Mucosa of stomach (tissue), 1 donor: Measurements from ENCODE around the gene BCL6.

Experiments
- H3K27me3 ChIP-seq: one replicate; pipeline ENCODE4 v1.7.0; 2013; ENCODE audit warnings: mild to moderate bottlenecking, low read length; ENCODE audit not compliant: control insufficient read depth, insufficient read depth
- H3K36me3 ChIP-seq: one replicate; pipeline ENCODE4 v1.7.0; 2013; ENCODE audit warnings: low read length; ENCODE audit not compliant: control insufficient read depth, insufficient read depth
- H3K4me1 ChIP-seq: one replicate; pipeline ENCODE4 v1.7.0; 2013; ENCODE audit warnings: mild to moderate bottlenecking, low read length; ENCODE audit not compliant: control insufficient read depth, insufficient read depth
- H3K4me3 ChIP-seq: one replicate; pipeline ENCODE4 v1.7.0; 2013; ENCODE audit warnings: low read length
- H3K9ac ChIP-seq: one replicate; pipeline ENCODE4 v1.7.0; 2013; ENCODE audit warnings: mild to moderate bottlenecking, low read length, moderate library complexity
- H3K9me3 ChIP-seq: one replicate; pipeline ENCODE4 v1.7.0; 2013; ENCODE audit warnings: mild to moderate bottlenecking, low read length, moderate library complexity; ENCODE audit not compliant: control insufficient read depth
- donor health status: Pancreatic carcinoma.

Gene BCL6

DNA sequence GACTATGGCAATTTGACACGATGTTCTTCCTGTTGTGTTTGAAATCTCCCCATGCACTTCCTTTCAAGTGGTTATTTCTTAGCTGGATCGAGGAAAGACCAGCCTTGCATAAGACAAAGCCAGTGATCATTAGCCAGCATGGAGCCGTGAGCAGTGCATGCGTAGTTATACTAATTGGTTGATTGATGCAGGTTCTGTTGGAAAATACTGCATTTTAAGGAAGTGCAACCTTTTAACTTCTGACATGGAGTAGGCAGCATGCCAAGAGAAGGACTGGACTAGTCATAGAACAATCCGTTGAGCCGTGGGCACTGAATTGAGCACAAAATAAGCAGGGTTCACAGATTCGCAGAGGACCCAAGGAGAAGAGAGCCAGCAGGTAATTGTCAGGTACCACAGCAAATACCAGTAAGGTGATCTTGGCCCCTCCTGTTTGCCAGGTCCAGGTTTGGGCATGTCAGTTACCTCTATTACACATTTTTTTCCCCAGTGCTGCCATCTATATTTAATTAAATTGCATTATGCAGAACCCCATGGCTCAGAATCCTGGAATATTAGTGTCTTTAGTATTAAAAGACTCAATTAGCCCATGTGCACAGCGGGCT is 29.0 kb upstream of the BCL6 start:
- Histone ChIP-seq H3K9me3 (no peaks in the 10 kb centered on the region), H3K4me1 (no peaks in the 10 kb centered on the region), H3K27me3 (no peaks in the 10 kb centered on the region), H3K36me3 (no peaks in the 10 kb centered on the region), H3K4me3 (no peak overlapping the region), H3K9ac (no peak overlapping the region)

DNA sequence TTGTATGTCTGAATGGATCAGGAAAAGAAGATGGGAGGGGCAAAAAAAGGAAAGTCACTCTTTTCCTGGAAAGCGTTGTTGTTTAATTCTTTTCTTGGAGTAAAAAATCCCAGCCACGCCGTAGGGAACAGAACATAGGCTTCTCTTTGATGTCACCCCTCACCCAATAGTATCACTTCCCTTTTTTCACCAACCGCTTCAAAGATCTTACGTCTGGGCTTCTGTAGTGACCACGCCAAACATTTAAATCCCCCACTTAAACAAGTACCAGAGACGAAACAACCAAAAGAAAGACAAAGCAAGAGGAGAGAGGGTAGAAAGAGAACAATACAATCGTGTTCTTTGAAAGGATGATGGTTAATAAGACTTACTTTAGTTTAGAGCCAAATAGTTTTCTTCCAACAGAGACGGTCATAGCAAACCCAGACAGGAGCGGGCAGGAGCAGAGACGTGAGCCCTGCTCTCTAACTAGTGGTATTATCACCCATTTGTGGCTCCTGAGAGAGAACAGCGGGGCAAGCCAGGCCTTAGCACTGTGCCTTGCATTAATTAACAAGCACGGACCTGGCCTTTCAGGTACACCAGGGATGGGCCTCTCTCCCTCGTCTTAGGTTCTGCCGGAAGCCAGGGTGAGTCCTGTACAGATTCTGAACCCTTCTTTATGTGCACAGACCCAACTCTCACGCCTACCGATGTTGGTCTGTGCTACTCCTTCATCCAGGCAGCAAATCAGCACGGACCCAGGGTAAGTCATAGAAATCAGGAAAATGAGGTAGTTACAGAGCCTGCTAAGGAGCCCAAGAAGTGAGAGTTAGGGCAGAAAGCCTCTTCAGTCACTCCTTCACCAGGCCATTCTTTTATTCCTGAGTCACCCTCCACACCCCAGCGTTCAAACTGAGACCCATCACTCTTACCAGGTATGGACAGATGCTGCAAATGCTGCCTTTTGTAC is 28.2 kb upstream of the BCL6 start:
- Histone ChIP-seq H3K9ac (no peak overlapping the region), H3K36me3 (no peaks in the 10 kb centered on the region), H3K9me3 (no peaks in the 10 kb centered on the region), H3K4me1 (no peaks in the 10 kb centered on the region), H3K4me3 (no peak overlapping the region), H3K27me3 (no peaks in the 10 kb centered on the region)

DNA sequence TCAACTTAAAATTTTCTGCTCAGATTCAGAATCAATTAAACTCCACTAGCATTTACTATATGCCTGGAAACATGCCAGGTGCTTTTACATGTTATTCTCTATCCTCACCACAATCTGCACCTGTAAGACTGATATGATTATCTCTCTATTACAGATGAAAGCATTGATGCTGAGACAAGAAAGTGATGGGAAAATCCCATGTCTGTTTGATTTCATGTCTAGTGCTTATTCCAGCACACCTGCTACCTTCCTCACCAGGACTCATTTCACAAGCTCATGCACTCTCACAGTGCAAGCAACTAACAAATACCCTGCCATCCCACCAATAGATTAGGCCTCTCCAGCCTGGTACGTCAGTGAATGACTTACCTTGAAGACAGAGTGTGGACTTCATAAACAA is 25.0 kb upstream of the BCL6 start:
- no peaks in the 10 kb centered on the region for H3K9me3 ChIP-seq
- no peaks in the 10 kb centered on the region for H3K36me3 ChIP-seq
- H3K9ac ChIP-seq, result no peak overlapping the region
- H3K27me3 ChIP-seq, result no peaks in the 10 kb centered on the region
- no peaks in the 10 kb centered on the region for H3K4me1 ChIP-seq
- H3K4me3 ChIP-seq, result no peak overlapping the region

DNA sequence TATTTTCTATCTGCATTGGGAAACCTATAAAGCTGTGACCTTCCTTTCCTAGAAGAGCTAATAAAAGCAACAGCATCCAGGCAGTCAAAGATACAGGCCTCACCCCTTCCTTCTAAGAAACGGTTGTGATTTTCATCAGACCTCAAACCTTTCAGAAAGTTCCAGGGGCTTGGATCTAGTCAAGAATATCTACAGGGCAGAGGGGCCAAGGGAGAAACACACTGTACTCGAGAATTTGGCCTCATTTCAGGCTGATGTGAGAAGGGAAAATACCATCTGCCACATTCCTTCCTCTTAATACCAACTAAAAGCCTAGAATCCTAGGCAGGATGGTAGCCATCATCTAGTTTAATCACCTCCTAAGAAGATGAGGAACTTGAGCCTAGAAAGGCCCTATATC is 24.5 kb upstream of the BCL6 start:
- Histone ChIP-seq H3K4me1 (no peaks in the 10 kb centered on the region), H3K9me3 (no peaks in the 10 kb centered on the region), H3K9ac (no peak overlapping the region), H3K27me3 (no peaks in the 10 kb centered on the region), H3K36me3 (no peaks in the 10 kb centered on the region), H3K4me3 (no peak overlapping the region)

DNA sequence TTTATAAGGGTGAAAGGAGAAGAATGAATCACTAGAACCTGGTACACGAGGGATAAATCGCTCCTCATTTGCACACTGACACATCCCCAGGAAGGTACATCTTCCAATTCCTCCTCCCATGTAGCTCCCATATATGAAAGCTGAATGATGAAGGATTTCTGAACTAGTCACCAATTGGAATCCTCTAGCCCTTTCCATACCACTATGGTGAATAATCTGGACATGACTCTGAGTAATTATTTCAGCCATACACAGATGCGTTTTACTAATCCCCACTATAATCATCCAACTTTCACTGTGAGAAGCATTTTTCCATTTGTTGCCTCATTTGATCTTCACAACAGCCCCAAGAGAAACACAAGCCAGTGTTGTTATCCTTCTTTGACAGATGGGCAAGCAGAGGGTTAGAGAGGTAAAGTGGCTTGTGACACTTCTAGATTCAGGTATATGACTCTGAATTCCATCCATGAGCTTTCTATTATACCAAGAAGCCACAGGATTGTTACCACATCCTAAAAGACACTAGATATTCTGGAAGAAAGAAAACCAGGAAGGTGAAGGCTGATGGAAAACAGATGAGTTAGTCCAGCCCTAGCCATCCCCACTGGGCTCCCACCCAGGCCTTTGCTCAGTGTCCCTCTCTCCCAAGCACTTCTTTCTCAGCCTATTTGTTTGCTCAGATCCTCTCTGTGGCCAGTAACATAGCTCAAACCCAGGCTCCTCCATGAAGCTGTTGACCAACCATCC is 22.2 kb upstream of the BCL6 start:
- Histone ChIP-seq H3K4me1 (no peaks in the 10 kb centered on the region), H3K9ac (no peak overlapping the region), H3K36me3 (no peaks in the 10 kb centered on the region), H3K4me3 (no peak overlapping the region), H3K9me3 (no peaks in the 10 kb centered on the region), H3K27me3 (no peaks in the 10 kb centered on the region)

DNA sequence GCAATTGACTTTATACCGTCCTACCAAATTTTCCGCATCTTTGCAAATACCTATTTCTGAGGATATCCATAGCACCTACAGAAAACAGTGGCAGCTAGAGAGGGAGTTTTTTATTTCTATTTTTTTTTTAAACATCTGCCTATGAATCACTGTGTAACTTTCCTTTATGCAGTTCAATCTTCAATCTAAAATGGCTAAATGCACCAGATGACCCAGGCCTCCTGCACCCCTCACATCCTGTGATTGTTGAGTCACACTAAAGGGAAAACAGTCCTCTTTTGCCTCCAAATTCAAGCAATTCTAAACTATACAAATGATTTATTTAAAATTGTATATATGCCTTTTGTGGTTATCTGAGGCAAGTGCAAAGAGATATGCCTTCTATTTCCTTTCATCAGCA is 20.1 kb upstream of the BCL6 start:
- Histone ChIP-seq H3K4me1 (no peaks in the 10 kb centered on the region), H3K4me3 (no peak overlapping the region), H3K36me3 (no peaks in the 10 kb centered on the region), H3K27me3 (no peaks in the 10 kb centered on the region), H3K9me3 (no peaks in the 10 kb centered on the region), H3K9ac (no peak overlapping the region)

DNA sequence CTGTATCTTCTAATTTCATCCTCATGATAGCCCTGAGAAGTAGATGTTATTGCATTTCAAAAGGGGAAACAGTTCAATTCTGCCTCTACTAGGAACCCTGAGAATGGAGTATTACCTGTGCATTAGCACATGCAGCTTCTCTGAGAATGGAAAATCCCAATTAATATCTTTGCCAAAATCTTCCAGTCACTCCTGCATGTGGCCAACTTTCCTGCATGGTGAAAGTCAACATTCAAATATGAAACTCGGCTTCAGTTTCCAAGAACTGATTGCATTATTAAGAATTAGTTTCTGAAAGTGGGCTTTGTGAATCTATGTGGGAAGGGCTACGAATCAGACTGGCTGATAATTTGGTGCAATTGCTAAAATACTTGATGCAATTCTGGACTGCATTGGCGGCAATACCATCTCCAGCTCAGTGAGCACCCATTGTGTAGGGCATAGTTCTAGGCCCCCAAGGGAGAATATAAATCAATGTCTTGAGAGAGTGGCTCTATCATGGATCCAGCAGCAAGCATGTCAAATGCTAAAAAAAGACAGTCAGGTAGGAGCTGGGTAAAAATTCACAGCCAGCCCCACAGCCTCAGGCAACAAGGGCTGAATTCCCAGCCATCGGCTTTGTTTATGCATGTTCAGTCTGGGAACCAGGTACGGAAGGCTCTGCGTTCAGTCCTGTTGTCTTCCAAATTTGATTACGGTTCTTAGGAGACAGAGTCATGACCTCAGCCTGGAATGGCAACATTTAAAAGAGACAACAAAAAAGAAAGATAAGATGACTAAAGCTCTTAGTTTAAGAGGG is 18.8 kb upstream of the BCL6 start:
- Histone ChIP-seq H3K9ac (no peak overlapping the region), H3K9me3 (no peaks in the 10 kb centered on the region), H3K27me3 (no peaks in the 10 kb centered on the region), H3K4me3 (no peak overlapping the region), H3K36me3 (no peaks in the 10 kb centered on the region), H3K4me1 (no peaks in the 10 kb centered on the region)

DNA sequence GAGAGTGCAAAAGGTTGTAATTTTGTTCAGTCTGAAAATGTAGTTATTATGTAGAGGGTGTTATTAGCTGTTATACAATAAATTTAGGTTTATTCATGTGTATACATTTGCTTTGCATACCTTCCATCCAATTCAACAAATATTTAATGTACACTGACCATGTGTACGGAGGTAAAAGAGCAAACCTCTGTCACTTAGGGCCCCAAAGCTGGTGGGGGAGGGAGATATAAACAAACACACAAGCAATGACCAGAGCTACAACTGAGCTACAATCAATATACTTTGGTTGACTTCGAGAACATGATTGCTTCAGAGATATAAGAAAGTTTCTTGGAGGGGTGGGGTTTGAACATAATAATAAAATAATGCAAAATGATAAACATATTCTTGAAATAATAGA is 17.5 kb upstream of the BCL6 start:
- Histone ChIP-seq H3K27me3 (no peaks in the 10 kb centered on the region), H3K4me3 (no peak overlapping the region), H3K9ac (no peak overlapping the region), H3K4me1 (no peaks in the 10 kb centered on the region), H3K9me3 (no peaks in the 10 kb centered on the region), H3K36me3 (no peaks in the 10 kb centered on the region)

DNA sequence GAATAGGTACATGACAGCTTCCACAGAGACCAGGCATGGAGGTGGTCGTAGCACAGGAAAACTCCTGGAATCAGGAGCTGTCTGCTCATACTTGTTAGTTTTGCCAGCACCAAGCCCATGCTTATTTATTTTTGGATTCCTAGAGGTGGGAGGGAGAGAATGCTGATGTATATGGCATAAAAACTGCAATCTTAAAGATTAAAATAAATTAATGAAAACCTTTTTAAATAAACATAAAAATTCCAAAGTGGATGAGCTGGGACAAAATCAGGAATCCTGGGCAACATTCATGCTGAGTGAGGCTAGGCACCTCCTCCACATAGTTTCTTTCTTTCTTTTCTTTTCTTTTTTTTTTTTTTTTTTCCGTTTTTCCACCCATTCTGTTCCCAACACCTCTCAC is 14.3 kb upstream of the BCL6 start:
- no peaks in the 10 kb centered on the region for H3K9me3 ChIP-seq
- H3K36me3 ChIP-seq, result no peaks in the 10 kb centered on the region
- H3K9ac ChIP-seq, result no peak overlapping the region
- no peak overlapping the region for H3K4me3 ChIP-seq
- H3K27me3 ChIP-seq, result no peaks in the 10 kb centered on the region
- H3K4me1 ChIP-seq, result no peaks in the 10 kb centered on the region

DNA sequence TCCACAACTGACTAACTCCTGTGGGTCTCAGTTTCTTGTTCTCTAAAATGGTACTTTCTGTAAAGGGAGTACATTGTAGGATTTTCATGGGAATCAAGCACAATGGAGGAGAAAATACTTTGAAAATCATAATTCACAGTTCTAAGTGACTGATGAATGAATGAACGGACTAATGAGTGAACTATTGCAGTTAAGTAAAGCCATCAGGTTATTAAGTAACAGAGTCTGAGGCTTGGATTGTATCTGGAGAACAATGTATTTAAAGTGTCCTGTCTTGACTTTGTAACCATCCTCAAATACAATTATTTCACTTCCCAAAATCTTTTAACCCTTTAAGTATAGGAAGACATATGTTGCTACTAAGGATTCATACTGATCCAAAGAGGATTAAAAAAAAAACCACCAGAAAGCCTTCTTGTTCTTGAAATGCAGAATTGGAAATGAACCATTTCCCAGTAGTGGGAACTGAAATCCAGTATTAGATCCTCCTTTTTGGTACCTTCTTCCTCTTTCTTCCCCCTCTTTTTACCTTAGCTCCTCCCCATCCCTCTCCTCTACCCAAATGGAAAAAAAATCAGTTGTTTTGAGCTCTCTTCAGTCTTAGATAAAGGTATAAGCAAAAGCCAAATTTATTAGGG is 13.2 kb upstream of the BCL6 start:
- Histone ChIP-seq H3K27me3 (no peaks in the 10 kb centered on the region), H3K36me3 (no peaks in the 10 kb centered on the region), H3K4me1 (no peaks in the 10 kb centered on the region), H3K9ac (no peak overlapping the region), H3K4me3 (no peak overlapping the region), H3K9me3 (no peaks in the 10 kb centered on the region)

DNA sequence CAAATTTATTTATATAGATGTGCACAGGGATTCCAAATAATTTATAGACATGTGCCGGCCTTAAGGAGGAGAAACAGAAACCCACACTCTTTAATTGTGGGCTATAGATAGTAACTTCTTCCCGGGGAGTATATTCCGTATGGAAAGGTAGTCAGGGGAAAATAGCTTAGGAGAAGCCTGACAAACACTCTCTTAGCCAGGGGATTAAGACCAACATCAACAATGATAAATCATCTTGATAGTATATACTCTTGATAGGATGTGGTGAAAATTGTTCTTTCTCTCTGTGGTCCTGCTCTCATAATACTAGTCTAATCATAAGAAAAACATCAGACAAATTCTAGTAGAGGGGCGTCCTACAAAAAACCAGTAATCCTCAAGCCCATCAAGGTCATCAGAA is 8.2 kb upstream of the BCL6 start:
- H3K4me1 ChIP-seq, result no peaks in the 10 kb centered on the region
- no peaks in the 10 kb centered on the region for H3K9me3 ChIP-seq
- no peak overlapping the region for H3K4me3 ChIP-seq
- no peak overlapping the region for H3K9ac ChIP-seq
- no peaks in the 10 kb centered on the region for H3K27me3 ChIP-seq
- H3K36me3 ChIP-seq, result no peaks in the 10 kb centered on the region
